Measurements from ENCODE around the gene DNTT. TPM values are rescaled to one million over a fixed set of nuclear protein-coding genes. Genes with fewer than 3 reads are reported as not detected.

DNTT gene
- total and polyA plus RNA-seq, 4 donors = not detected

DNA sequence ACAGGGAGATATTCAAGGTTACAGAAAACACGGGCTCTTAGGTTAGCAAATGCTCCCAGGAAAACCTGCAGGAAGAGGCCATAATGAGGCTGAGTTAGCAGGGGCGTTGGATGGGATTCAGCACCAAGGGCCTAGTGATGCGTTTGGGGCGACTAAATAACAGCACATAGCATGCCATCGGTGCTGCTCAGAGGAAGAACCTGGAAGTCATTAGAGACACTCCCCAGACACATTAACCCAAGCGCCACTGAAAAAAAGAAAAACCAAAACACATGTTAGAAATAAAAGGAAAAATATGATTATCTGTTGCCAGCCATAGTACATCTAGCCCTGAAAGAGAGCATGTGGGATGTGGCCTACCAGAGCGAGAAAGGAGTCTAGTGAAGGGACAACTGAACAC lies 83.4 kb downstream of the DNTT start:
- Histone ChIP-seq H3K9me3 (ENCODE audit: control insufficient read depth in 4 of 4, insufficient read depth in 3 of 4, low read length in 3 of 4) (peaks cover 0 to 2% (median 0%) of the 10 kb centered on the region in 4 donors), H3K27ac (ENCODE audit: low read depth in 1 of 2, low read length in 1 of 2) (no peak overlapping the region), H3K9ac (ENCODE audit: insufficient read depth in 1 of 2, low read length in 2 of 2) (no peak overlapping the region), H3K36me3 (ENCODE audit: control insufficient read depth in 4 of 4, insufficient read depth in 4 of 4, low read length in 4 of 4) (no peaks in the 10 kb centered on the region), H3K4me3 (no peak overlapping the region), H3K27me3 (ENCODE audit: control insufficient read depth in 3 of 3, insufficient read depth in 3 of 3, low read length in 2 of 3) (peaks cover 2 to 13% (median 3%) of the 10 kb centered on the region in 3 donors), H3K4me1 (ENCODE audit: control insufficient read depth in 5 of 5, insufficient read depth in 5 of 5, low read length in 5 of 5) (peaks cover 0 to 11% (median 0%) of the 10 kb centered on the region in 5 donors)
- WGBS, 2 donors = 85 to 92% methylated on average over 7 of the region's 7 CpGs
- DNase-seq (no peak), ATAC-seq (ENCODE audit: insufficient read depth, low FRiP score) (no peak)
- TF ChIP-seq CTCF (IDR thresholded peaks at IDR 0.05; ENCODE audit: control extremely low read depth, extremely low read depth) = no peak

Other genes starting within 250 kb of the DNTT start
- 10 to 100 TPM; 21.5 to 68.2 TPM for gene ZNF518A, start 174.1 kb upstream of the DNTT start, total RNA-seq
- gene ZNF518A, start 174.1 kb upstream of the DNTT start, polyA plus RNA-seq = 1 to 10 TPM; 4.4 to 5.3 TPM
- gene BLNK, start 32.9 kb upstream of the DNTT start, total RNA-seq = 10 to 100 TPM in 1 of 2 donors, 1 to 10 TPM in 1; 7.8 to 18.7 TPM
- gene BLNK, start 32.9 kb upstream of the DNTT start, polyA plus RNA-seq = 1 to 10 TPM; 4.1 to 5.0 TPM
- gene OPALIN, start 54.6 kb downstream of the DNTT start, total RNA-seq = not detected
- not detected for gene OPALIN, start 54.6 kb downstream of the DNTT start, polyA plus RNA-seq
- gene TLL2, start 209.5 kb downstream of the DNTT start, total RNA-seq = under 1 TPM; 0.12 to 0.23 TPM
- under 1 TPM; 0.07 to 0.08 TPM for gene TLL2, start 209.5 kb downstream of the DNTT start, polyA plus RNA-seq